ENCODE measurements around the gene DPP7.

The DPP7 gene

DNA sequence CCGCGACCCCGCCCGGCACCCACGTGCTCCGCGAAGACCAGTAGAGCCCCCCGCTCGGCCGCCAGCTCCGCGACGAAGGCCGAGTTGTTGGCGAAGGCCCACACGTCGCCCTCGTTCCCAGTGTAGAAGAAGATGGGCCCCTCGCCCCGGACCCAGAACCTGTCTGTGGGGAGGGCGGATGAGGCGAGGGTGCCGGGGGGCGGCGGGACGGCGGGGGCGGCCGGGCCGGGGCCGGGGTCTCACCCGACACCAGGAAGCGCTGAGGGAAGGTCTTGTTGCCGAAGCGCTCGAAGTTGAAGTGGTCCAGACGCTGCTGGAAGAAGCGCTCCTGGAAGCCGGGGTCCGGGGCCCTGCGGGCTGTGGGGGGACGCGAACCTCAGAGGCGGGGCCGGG, 317 bp downstream of the DPP7 start:
- no peak overlapping the region for H3K9ac ChIP-seq (ENCODE audit: low read depth, low read length)
- 0 out of 2 replicates have a peak, but pooled peaks cover 7% of the 10 kb centered on the region for H3K36me3 ChIP-seq (ENCODE audit: control insufficient read depth, insufficient read depth, low read length)
- H3K9me3 ChIP-seq (ENCODE audit: control insufficient read depth, insufficient read depth, low read length), result no peaks in the 10 kb centered on the region
- no peak overlapping the region for H3K27ac ChIP-seq (ENCODE audit: low read depth, low read length)
- no peaks in the 10 kb centered on the region for H3K4me1 ChIP-seq (ENCODE audit: control insufficient read depth, insufficient read depth, low read length)
- peaks cover 29% of the 10 kb centered on the region for H3K27me3 ChIP-seq (ENCODE audit: control insufficient read depth, insufficient read depth, low read length)
- H3K4me3 ChIP-seq (ENCODE audit: low read depth, low read length), result peak overlapping the region; percentile 47; the same call in 1 of the 2 replicates

DNA sequence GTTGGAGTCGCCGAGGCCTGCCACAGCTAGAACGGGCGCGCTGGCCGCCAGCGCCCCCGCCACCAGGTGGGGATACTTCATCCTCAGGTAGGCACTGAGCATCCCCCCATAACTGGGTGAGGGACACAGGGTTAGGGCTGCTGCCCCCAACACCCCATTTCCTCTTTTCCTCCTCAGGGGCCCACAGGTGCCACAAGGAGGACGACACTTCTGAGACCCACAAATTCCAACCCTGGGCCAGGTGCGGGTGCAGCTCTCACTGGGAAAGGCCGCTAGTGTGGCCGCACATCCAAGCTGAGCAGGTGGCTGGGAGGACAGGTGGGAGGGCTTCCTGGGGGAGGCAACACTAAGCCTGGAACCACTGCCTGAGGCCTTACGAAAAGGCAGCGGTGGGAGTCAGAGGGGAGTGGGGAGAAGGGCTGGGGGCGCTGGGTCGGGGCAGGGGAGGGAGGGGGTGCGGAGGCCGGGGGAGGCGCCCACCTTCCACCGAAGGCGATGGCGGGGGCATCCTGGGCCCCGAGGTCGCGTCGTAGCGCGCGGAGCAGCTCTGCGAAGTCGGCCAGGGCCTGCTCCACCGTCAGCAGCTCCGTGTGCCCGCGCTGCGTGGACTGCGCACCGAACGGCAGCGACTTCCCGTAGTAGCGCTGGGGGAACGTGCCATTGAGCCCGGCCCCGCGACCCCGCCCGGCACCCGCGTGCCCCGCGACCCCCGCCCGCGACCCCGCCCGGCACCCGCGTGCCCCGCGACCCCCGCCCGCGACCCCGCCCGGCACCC, 961 bp downstream of the DPP7 start:
- Histone ChIP-seq H3K36me3 (ENCODE audit: control insufficient read depth, insufficient read depth, low read length) (peaks cover 14% of the 10 kb centered on the region), H3K4me1 (ENCODE audit: control insufficient read depth, insufficient read depth, low read length) (no peaks in the 10 kb centered on the region), H3K27ac (ENCODE audit: low read depth, low read length) (no peak overlapping the region), H3K27me3 (ENCODE audit: control insufficient read depth, insufficient read depth, low read length) (peaks cover 29% of the 10 kb centered on the region), H3K4me3 (ENCODE audit: low read depth, low read length) (no peak overlapping the region), H3K9me3 (ENCODE audit: control insufficient read depth, insufficient read depth, low read length) (no peaks in the 10 kb centered on the region), H3K9ac (ENCODE audit: low read depth, low read length) (no peak overlapping the region)

DNA sequence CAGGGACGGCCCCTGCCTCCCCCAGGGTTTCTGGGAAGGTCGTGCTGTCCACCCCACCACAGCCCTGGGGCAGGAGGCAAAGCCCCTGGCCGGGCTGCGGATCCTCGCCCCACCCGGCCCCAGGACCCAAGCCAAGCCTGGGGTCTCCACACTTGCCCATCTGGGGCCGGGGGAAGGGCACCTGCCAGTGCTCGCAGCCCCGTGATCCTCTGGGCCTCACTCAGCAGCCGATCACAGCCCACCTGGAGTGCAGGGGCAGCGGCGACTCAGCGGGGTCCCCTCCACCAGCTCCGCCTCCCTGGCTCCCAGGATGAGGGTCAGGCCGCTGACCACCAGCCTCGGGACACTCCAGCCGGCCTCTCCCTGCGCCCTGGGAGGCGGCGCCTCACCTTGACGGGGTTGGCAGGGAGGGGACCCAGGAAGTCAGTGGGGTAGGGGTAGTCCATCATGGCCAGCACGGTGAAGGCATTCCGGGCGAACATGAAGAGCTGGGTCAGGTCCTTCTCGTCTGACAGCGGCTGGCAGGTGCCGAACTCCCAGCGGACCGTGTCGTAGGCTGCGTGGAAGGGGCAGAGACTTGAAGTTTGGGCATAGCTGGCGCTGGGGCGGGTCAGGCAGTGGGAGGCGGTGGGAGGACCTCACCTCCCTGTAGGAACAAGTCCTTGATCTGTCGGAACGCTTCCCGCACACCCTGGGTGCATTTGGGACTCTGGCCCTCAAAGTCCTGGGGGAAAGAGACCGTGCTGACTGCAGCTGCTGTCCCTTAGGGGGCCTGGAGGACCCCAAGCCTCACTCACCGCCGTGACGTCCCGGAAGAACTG, 1.8 kb downstream of the DPP7 start:
- H3K27ac ChIP-seq (ENCODE audit: low read depth, low read length), result no peak overlapping the region
- H3K9ac ChIP-seq (ENCODE audit: low read depth, low read length), result no peak overlapping the region
- no peaks in the 10 kb centered on the region for H3K9me3 ChIP-seq (ENCODE audit: control insufficient read depth, insufficient read depth, low read length)
- H3K36me3 ChIP-seq (ENCODE audit: control insufficient read depth, insufficient read depth, low read length), result peaks cover 21% of the 10 kb centered on the region
- peaks cover 29% of the 10 kb centered on the region for H3K27me3 ChIP-seq (ENCODE audit: control insufficient read depth, insufficient read depth, low read length)
- H3K4me3 ChIP-seq (ENCODE audit: low read depth, low read length), result no peak overlapping the region
- H3K4me1 ChIP-seq (ENCODE audit: control insufficient read depth, insufficient read depth, low read length), result no peaks in the 10 kb centered on the region

DNA sequence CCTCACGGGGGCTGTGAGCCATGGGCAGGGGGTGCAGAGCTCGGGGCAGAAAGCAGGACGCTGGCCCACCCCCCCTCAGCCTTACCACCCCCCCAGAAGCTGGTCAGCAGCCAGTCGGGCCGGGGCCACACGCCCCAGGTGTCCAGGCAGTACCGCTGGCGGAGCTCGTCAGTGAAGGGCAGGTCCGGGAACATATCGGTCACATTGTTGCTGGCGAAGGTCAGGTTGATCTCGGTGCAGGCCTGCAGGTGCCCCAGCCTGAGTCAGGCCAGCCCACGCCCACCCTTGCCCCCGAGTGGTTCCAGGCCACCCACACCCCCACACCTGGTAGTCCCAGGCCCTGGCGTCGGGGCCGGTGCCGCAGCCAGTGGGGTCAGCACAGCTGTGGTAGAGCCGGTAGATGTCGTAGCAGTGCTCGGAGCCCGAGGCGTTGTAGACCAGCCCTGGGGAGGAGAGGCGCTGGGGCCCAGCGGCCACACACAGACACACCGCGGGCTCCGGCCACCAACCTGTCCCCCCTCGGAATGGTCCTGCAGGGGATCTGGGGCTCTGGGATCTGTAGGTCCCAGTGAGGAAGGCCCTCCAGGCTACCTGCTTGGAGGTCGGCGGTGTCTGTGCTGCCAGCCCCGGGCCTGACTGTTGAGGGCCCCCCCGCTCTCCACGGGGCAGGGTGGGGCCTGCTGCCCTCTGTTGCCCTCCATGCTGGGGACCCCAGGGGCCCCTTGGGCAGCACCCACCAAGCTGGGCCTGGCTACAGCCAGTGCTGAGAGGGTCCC, 2.6 kb downstream of the DPP7 start:
- Histone ChIP-seq H3K4me1 (ENCODE audit: control insufficient read depth, insufficient read depth, low read length) (no peaks in the 10 kb centered on the region), H3K9me3 (ENCODE audit: control insufficient read depth, insufficient read depth, low read length) (no peaks in the 10 kb centered on the region), H3K36me3 (ENCODE audit: control insufficient read depth, insufficient read depth, low read length) (peaks cover 29% of the 10 kb centered on the region), H3K9ac (ENCODE audit: low read depth, low read length) (no peak overlapping the region), H3K27me3 (ENCODE audit: control insufficient read depth, insufficient read depth, low read length) (peaks cover 29% of the 10 kb centered on the region), H3K27ac (ENCODE audit: low read depth, low read length) (no peak overlapping the region), H3K4me3 (ENCODE audit: low read depth, low read length) (no peak overlapping the region)

DNA sequence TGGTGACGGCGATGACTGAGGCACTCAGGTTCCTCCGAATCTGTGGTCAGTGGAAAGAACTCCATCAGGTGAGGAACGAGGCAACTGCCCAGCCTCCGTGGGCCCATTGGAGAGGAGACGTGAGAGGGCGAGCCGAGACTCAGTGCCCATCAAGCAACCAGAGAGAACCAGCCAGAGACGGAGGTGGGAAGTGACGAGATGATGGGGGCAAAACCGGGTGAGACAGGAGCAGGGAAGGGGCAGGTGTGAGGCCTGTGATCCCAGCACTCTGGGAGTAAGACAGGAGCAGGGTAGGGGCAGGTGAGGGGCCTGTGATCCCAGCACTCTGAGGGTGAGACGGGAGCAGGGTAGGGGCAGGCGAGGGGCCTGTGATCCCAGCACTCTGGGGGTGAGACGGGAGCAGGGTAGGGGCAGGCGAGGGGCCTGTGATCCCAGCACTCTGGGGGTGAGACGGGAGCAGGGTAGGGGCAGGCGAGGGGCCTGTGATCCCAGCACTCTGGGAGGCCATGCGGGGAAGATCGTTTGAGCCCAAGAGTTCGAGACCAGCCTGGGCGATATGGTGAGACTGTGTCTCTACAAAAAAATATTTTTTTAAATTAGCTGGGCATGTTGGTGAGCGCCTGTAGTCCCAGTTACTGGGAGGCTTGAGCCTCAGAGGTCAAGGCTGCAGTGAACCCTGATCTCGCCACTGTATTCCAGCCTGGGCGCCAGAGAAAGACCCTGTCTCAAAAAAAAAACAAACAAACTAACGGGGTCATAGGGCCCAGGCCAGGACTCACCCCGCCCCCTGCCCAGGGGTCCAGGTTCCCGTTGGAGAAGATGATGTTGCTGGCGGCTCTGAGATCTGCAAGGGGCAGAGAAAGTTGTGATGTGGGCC, 3.4 kb downstream of the DPP7 start:
- no peaks in the 10 kb centered on the region for H3K4me1 ChIP-seq (ENCODE audit: control insufficient read depth, insufficient read depth, low read length)
- H3K4me3 ChIP-seq (ENCODE audit: low read depth, low read length), result no peak overlapping the region
- H3K9ac ChIP-seq (ENCODE audit: low read depth, low read length), result no peak overlapping the region
- peaks cover 27% of the 10 kb centered on the region for H3K27me3 ChIP-seq (ENCODE audit: control insufficient read depth, insufficient read depth, low read length)
- H3K36me3 ChIP-seq (ENCODE audit: control insufficient read depth, insufficient read depth, low read length), result peaks cover 36% of the 10 kb centered on the region
- H3K9me3 ChIP-seq (ENCODE audit: control insufficient read depth, insufficient read depth, low read length), result no peaks in the 10 kb centered on the region
- no peak overlapping the region for H3K27ac ChIP-seq (ENCODE audit: low read depth, low read length)

DNA sequence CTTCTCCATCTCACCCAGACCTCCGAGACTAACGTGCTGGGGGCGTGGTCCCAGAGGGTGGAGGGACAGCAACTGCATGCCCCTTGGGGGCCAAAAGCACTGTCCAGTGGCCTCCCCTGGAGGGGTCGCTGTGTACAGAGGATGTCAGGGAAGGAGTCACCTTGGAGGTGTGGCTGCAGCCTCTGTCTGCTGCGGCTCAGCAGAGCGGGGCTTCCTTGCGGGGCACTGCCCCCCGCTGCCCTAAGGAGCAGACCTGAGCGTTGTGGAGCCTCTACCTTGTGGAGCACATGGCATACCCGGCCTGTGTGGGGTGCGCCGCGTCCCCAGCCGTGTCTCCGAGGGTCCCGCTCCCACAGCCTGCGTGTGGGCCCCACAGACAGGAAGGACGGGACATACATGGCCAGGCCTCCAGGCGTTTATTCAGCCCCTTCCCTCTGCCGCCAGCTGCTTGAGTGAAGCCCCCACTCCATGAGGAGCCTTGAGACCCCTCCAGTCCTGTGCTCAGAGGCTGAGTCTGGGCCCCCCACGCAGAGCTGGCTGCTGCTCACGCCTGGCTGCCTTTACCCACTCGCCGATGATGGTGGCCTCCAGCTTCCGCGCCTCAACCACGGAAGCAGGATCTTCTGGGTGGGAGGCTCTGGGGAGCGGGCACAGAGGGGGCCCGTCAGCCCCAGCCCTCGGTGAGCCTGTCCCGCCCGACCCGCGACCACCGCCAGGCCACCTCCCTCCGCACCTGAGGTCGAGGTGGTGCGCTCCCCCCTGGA, 4.2 kb downstream of the DPP7 start:
- H3K36me3 ChIP-seq (ENCODE audit: control insufficient read depth, insufficient read depth, low read length), result peaks cover 43% of the 10 kb centered on the region
- H3K27me3 ChIP-seq (ENCODE audit: control insufficient read depth, insufficient read depth, low read length), result peaks cover 23% of the 10 kb centered on the region
- H3K4me3 ChIP-seq (ENCODE audit: low read depth, low read length), result no peak overlapping the region
- no peaks in the 10 kb centered on the region for H3K9me3 ChIP-seq (ENCODE audit: control insufficient read depth, insufficient read depth, low read length)
- no peak overlapping the region for H3K27ac ChIP-seq (ENCODE audit: low read depth, low read length)
- H3K9ac ChIP-seq (ENCODE audit: low read depth, low read length), result no peak overlapping the region; the same call in 1 of the 2 replicates
- H3K4me1 ChIP-seq (ENCODE audit: control insufficient read depth, insufficient read depth, low read length), result no peaks in the 10 kb centered on the region

DNA sequence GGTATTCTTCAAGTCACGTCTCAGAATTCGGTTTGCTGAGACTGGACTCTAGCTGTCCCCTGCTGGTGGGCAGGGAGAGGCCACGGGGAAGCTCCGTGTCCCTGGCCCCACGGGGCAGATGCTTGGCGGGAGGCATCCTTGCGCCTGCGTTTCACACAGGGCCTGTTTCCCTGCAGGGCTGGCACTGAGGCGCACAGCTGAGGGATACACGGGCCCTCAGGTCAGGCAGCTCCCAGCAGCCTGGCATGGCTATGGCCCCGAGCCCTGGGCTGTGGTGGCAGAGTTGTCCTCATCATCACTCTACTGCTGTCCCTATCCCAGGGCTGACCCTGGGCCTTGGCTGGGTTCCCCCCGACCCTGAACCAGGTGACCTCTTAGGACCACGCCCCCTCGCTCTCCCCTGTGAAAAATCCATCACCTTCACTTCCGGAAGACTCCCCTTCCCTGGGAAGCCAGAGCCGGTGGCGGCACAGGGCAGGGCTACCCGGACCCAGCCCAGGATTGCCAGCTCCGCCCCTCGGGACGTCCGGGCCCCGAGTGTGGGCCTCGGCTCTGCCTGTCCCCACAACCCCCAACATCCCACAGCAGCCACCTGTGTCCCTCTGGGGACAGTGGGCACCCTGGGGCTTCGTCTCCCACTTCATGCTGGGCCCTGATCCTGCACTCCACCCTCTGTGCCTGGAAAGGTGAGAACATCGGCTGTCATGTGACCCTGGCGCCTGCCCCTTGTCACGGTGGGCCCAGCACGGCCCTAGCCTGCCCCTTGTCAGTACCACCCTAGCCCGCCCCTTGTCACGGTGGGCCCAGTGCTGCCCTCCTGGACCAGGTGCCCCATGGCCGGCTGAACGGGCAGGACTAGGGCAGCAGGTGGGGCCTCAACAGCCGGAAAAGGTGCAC, 5.0 kb downstream of the DPP7 start:
- Histone ChIP-seq H3K9me3 (ENCODE audit: control insufficient read depth, insufficient read depth, low read length) (no peaks in the 10 kb centered on the region), H3K27me3 (ENCODE audit: control insufficient read depth, insufficient read depth, low read length) (peaks cover 15% of the 10 kb centered on the region), H3K4me1 (ENCODE audit: control insufficient read depth, insufficient read depth, low read length) (no peaks in the 10 kb centered on the region), H3K9ac (ENCODE audit: low read depth, low read length) (no peak overlapping the region), H3K36me3 (ENCODE audit: control insufficient read depth, insufficient read depth, low read length) (peaks cover 49% of the 10 kb centered on the region), H3K4me3 (ENCODE audit: low read depth, low read length) (no peak overlapping the region), H3K27ac (ENCODE audit: low read depth, low read length) (no peak overlapping the region)

DNA sequence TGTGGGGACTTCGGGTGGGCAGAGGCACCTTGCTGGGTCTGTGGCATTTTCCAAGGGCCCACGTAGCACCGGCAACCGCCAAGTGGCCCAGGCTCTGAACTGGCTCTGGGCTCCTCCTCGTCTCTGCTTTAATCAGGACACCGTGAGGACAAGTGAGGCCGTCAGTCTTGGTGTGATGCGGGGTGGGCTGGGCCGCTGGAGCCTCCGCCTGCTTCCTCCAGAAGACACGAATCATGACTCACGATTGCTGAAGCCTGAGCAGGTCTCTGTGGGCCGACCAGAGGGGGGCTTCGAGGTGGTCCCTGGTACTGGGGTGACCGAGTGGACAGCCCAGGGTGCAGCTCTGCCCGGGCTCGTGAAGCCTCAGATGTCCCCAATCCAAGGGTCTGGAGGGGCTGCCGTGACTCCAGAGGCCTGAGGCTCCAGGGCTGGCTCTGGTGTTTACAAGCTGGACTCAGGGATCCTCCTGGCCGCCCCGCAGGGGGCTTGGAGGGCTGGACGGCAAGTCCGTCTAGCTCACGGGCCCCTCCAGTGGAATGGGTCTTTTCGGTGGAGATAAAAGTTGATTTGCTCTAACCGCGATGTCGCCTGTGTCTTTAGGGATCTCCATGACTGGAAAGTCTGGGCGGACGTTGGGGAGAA, 5.8 kb downstream of the DPP7 start:
- no peaks in the 10 kb centered on the region for H3K4me1 ChIP-seq (ENCODE audit: control insufficient read depth, insufficient read depth, low read length)
- H3K9me3 ChIP-seq (ENCODE audit: control insufficient read depth, insufficient read depth, low read length), result no peaks in the 10 kb centered on the region
- H3K27ac ChIP-seq (ENCODE audit: low read depth, low read length), result no peak overlapping the region
- H3K4me3 ChIP-seq (ENCODE audit: low read depth, low read length), result no peak overlapping the region
- H3K27me3 ChIP-seq (ENCODE audit: control insufficient read depth, insufficient read depth, low read length), result peaks cover 9% of the 10 kb centered on the region
- peaks cover 55% of the 10 kb centered on the region for H3K36me3 ChIP-seq (ENCODE audit: control insufficient read depth, insufficient read depth, low read length)
- no peak overlapping the region for H3K9ac ChIP-seq (ENCODE audit: low read depth, low read length)

DNA sequence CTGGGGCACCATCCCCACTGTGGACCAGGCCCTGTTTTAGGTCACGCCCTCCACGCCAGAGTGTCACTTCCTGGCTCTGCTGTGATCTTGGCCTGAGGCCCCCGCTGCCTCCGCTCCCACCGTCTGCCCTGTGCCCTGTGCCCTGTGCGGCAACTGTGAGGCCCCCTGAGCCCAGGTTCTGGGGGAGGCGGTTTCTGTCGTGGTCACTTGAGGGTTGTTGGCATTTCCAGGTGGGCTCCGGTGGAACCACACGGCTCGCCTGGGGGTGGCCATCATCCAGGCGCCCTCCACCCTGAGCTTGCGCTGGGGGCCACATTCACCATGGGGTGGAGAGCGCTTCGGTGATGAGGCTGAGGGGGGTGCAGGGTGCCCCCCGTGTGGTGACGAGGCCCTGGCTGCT, 6.6 kb downstream of the DPP7 start:
- H3K4me3 ChIP-seq (ENCODE audit: low read depth, low read length), result no peak overlapping the region
- peaks cover 2% of the 10 kb centered on the region; the same call in 1 of the 2 replicates for H3K27me3 ChIP-seq (ENCODE audit: control insufficient read depth, insufficient read depth, low read length)
- no peaks in the 10 kb centered on the region for H3K4me1 ChIP-seq (ENCODE audit: control insufficient read depth, insufficient read depth, low read length)
- no peaks in the 10 kb centered on the region for H3K9me3 ChIP-seq (ENCODE audit: control insufficient read depth, insufficient read depth, low read length)
- no peak overlapping the region for H3K27ac ChIP-seq (ENCODE audit: low read depth, low read length)
- H3K36me3 ChIP-seq (ENCODE audit: control insufficient read depth, insufficient read depth, low read length), result peaks cover 62% of the 10 kb centered on the region
- H3K9ac ChIP-seq (ENCODE audit: low read depth, low read length), result no peak overlapping the region

Data from HUES48 (cell line).